GM19025 (cell line): ENCODE results near the gene SLC39A6.
"Not testable (repeated sequence)": the region's sequence is repeated elsewhere in the genome, so short reads cannot be mapped to it uniquely, and the experiment has no call there.

ENCODE experiments used
- ATAC-seq: cut with Tn5 transposase; IDR thresholded peaks from one replicate; pipeline ENCODE4 v1.9.1; 2021; ENCODE audit warnings: mild to moderate bottlenecking, low read depth, moderate library complexity; ENCODE audit not compliant: unreplicated experiment

The SLC39A6 gene

DNA sequence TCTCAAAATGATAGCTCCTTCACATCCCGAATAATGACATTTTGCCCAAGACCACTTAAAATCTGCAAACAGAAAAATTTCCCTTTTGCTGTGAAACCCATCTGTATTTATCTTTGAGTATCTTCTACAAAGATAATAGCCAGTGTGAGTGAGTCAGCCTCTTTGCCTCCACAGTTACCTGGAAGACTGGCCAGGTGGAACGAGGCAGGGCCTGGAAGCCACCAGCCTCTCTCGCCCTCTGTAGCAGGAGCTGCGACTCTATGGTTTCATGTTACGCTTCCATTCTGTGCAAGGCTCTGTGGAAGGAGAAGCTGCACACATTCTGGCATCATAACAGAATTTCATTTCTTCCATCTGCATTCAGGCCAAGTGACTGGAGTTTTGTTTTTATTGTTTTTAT lies 10.1 kb upstream of the SLC39A6 start:
- ATAC-seq: no peak

DNA sequence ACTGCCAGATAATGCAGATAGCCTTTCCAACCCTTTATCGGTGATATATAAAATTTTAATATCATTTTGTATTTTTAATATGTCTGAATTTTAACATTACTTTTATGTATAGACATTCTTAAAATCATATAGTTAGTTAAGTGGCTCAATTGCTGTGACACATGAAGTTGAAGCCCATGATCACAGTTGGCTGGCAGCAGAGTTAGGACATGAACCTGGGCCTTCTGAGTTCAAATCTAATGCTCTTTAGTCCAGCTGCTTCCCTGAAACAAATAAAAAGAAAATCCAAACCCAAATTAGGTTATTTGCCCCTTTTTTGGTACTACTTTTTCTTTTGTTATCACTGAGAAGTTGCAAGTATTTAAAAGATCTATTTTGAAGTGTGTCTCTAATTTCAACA lies 6.1 kb upstream of the SLC39A6 start:
- no peak for ATAC-seq

DNA sequence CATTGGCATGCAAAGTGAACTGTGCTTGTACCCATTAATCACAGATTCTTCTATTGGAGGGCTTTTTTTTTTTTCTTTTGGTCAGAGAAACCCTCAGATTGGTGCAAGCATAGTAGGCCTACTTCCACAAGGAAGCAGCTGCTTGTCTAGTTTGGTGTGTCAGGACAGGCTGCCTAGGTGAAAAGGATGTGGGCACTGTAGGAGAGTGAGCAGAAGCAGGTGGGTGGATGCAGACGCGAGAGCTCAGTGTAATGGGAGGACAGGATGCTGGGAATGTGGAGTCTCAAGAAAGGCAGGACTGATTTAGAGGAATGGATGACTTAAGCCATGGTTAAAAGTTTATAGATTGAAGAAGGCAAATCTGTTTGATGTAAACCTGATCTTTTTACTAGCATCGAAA lies 3.6 kb upstream of the SLC39A6 start:
- ATAC-seq: no peak

DNA sequence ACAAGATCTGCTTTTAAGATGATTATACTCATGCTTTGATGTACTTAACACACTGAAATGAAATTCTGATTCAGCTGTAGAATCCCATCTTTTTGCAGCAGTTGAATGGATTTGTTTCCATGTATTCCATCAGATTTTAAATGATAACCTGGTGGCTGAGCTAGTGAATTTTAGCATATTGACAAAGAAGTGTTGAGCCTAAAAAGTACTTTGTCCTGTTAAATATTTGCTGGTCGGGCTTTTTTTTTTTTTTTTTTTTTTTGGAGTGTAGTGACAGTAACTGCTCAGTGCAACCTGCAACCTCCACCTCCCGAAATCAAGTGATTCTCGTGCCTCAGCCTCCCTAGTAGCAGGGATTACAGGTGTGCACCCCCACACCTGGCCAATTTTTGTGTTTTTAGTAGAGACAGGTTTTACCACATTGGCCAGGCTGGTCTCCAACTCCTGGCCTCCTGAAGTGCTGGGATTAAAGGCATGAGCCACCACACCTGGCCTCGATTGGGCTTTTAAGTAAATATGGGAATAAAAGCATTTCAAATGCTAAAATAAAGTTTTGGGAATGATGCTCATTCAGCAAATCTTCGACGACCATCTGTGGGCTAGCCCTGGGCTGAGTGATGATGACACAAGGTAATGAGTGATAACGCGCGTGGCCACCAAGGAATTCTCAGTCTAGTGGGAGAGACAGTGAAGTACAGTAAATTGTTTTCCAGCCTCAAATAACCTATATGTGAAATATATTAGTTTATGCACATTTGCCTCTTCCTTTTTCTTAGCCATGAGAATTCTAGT lies 2.7 kb upstream of the SLC39A6 start:
- no peak for ATAC-seq

DNA sequence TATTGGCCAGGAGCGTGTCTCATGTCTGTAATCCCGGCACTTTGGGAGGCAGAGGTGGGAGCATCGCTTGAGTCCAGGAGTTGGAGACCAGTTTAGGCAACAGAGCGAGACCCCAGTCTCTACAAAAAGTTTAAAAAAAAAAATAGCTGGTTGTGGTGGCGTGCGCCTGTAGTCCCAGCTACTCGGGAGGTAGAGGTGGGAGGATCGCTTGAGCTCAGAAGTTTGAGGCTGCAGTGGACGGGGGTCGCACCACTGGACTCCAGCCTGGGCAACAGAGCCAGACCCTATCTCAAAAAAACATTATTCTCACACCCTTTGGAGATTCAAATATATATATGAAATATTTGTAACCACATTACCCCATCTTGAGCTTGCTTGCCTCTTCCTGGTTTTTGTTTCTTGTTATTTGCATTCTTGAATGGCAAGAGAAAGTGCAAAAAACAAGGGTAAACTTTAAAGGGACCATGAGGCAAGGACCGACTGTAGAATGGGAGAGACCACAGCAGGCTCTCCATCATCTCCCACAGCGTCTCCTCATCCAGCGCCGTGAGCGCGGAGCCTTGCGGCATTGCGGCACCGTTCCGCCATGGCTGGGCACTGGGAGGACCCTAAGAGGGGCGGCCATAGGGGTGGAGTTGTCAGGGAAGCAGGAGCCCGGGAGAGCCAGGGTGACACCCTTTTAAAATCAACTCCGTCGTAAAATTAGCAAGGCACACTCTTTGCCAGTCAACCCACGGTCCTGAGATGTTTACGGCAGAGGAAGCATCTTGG lies 1.9 kb upstream of the SLC39A6 start:
- ATAC-seq: no peak

DNA sequence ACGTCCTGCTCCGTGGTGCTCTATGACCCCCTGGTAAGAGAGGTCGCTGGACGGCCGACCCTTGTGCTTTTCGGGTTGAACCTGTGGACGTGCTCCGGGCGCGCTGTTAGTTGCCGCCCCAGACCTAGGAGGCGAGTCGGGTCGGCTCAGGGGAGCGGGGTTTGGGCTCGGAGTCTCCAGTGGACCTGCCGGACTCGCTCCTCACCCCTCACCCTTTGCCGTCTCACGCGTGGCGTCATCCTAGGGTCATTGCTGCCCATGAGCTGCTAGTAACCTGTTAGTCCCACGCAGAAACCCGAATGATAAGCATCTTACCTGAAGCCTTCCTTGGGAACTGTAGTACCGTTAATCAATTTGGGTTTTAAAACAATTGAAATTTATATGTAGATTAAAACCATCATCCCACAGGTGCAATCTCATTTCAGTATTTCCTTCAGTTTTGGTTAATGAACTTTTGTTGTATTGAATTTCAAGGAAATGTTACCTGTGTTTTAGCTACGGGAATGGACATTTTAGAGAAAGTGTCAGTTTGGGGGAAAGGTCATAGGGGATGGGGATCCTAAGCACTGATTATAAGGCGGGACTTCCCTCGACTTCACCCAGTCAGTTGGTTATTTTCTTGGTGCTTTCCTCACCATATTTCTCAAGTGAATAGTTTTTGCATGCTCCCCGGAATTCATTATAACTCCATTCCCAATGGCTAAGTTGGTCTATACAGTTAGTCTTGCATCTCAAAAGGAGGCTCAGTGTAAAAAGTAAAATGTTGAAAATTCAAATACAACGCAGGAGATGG lies 1.1 kb upstream of the SLC39A6 start:
- ATAC-seq: peak; percentile 12

DNA sequence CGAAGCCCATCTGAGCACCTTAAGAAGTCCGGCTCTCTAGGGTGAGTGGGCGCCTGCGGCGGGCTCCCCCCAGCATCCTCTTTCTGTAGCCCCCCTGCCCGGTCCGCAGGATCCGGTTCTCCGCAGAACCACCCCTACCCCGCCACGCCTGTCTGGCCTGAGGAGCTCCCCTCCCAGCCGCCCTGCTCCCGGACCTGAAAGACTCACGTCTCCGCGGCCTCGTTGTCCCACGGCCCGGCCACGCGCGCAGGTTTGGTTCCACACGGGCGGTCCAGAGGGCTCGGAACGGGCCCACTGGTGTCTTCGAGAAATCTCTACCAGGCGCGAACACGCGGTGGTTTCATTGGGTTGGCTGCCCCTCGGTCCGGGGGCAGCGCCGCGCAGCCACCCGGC lies 237 bp downstream of the SLC39A6 start:
- peak; percentile 12 for ATAC-seq

DNA sequence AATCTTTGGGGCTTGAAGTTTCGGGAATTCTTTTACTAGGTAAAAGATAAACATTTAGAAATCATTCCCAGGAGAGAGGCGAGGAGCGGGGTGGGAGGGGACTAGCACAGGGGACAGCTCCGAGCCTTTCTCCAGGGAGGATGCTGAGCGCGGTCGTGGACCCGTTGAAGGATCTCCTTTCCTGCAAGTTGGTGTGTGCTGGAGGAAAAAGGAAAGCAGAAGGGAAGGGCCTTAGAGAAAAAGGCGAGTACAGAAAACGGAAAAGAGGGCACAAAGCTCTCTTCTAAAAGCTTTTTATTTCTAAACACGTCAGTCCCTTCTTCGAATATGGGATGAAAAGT lies 640 bp downstream of the SLC39A6 start:
- no peak for ATAC-seq

DNA sequence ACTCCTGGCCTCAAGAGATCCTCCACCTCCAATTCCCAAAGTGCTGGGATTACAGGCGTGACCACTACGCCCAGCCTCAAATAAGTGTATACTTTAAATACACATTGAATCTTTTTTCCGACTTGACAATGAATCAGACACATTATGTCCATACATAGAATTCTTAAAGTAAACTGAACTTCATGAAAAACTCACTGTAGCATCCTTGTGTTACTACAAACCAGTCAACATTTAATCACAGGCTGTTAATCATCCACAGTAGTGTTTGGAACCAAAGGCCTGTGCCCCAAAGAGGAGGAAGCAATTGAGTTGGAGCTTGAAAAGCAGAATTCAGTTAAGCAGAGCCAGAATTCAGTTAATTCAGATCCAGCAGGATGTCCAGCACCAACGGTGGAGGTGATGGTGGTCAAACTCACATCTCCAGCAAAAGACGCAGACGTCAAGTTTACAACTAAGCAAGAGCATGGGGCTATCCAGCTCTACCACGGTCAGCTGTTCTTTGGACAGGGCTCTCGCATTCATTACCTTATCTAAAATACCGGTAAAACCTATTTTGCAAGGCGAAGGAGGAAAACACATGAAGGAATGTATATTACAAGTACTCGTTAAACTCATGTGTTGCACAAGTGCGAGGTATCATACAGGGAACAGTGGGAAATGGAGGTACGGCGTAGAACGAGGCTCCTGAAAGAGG lies 1.2 kb downstream of the SLC39A6 start:
- no peak for ATAC-seq

DNA sequence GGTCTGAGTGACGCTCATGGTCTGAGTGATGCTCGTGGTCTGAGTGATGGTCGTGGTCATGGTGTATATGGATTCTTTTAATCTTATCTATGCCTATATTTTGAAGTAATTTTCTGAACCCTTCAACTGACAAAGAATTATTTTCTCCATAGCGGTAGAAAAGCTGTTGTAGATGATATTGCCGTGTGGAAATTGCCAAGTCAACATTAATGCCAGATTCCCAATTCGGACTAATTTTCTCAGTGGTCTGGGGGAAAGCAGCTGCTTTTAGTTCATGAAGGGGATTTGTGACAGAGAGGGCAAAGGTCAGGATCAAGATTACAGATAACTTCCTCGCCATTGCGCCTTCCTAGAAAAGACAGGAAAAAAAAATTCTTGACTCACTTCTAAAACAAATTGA lies 2.5 kb downstream of the SLC39A6 start:
- ATAC-seq: no peak

DNA sequence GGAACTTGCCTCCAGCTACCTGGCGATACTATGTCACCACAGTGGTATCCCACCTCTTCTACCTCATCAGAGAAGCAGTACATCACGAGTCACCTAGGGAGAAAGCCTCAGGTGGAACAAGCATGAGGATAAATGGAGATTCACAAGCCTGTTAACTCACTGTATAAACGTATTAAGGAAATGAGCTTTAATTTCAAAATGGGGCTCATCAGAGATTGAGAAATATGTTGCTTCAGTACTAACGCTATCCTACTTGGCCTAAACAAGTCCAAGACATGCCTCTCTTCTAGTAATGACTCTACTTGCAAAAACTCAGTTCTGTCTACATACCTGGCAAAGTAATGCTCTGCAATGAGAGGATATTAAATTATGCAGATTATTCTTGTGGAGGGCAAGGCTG lies 4.3 kb downstream of the SLC39A6 start:
- no peak for ATAC-seq

DNA sequence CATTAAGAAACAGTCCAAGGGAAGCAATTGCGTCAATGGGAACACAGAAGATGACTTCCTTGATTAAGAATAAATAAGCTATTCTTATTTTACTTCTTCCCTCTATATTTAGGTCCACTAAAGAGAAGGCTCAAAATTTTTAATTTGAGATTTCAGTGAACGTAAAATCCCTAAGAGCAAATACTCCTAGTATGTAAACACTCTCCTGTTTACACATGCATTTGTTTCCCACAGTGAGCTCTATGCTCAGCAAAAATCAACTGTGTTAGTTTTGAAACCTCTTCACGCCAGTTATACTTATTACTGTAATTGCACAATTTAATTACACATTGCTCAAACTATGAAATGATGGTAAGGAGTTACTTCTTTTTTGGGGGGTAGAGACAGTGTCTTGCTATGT lies 8.8 kb downstream of the SLC39A6 start:
- no peak for ATAC-seq

DNA sequence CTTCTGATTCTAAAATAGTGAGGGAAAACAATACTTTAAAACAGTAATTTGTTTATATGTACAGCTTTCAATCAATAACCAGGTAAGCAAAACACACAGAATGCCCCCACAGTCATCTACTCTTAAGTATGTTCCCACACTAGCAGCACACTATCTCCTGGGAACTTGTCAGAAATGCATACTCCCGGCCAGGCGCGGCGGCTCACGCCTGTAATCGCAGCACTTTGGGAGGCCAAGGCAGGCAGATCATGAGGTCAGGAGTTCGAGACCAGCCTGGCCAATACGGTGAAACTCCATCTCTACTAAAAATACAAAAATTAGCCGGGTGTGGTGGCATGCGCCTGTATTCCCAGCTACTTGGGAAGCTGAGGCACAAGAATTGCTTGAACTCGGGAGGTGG lies 12.4 kb downstream of the SLC39A6 start:
- not testable (repeated sequence) for ATAC-seq

DNA sequence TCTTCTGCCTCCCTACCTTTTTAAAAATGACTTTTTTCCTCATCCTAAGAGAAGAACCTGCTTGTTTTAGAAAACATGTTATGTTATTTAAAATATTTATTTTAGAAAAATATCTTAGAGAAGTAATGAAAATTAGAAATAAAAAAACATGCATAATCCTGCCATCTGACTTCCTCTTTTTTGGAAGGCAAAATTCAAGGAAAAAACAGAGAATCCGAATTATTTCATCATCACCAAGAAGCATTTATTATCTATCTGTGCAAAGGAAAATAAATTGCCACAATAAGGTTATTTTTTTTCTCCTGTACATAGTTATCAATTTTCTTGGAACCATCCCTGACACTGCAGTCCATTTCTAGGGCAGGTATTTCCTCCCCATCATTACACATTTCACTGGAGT lies 14.4 kb downstream of the SLC39A6 start:
- ATAC-seq: no peak

DNA sequence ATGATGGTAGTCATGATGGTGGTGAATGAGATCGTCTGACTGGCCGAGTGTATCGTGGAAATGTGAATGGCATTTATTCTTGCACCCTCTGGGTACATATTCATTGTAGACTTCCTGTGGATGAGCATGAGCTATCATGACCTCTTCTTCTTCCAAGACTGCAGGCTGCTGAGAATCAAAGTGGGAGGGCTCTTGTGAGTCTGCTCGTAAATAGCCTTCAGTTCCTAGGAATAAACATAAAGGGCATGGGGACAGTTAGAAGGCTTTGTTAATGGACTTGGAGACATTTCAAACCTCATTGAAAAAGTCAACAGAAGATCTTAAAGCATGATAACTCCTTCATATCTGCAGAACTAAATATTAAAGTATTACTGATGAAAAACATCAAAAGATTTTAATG lies 14.9 kb downstream of the SLC39A6 start:
- ATAC-seq: no peak

DNA sequence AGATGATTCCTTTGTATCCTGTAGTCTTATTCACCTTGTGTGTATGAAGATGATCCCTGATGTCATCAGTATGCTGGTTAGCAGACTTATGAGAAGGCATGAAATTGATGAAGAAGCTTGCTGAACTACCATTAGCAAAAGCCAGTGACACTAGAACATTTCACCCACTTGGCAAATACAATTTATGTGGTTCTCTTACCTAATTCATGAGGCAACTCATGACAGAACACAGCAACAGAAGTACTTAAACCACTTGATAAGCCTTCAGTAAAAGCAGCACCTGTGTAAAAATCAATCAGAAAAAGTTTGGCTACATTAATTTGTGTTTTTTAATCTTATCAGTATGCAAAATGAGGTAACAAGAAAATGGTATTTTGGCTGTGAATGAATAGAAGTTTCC lies 16.8 kb downstream of the SLC39A6 start:
- no peak for ATAC-seq

DNA sequence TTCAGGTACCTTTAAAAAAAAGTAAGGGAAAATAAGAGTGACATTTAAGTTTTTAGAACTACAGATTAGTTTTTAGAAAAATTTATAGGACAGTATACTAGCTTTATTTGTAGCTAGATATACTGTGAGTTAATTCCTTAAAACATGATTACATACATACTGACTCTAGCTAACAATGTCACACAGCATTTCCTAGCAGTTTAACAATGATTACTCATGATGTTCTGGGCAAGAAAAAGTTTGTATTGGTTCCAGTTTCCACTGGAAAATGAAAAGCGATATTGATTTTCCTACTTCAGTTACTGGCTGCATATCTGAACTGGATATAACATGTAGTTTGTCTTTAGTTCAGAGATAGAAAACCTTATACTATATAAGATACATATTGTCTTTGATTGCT lies 19.4 kb downstream of the SLC39A6 start:
- ATAC-seq: no peak

DNA sequence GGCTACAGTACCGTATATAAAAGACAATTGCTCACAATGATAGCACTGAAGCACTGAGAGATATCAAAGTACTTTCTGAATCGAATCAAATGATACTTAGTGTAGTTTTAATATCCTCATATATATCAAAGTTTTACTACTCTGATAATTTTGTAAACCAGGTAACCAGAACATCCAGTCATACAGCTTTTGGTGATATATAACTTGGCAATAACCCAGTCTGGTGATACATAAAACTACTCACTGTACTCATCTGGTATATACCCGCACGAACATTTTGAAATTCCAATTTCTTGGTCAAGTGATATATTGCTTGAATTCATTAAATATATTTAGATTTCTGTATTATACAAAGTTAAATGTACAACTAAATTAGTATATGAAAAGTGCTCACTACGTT lies 20.5 kb downstream of the SLC39A6 start:
- ATAC-seq: no peak

DNA sequence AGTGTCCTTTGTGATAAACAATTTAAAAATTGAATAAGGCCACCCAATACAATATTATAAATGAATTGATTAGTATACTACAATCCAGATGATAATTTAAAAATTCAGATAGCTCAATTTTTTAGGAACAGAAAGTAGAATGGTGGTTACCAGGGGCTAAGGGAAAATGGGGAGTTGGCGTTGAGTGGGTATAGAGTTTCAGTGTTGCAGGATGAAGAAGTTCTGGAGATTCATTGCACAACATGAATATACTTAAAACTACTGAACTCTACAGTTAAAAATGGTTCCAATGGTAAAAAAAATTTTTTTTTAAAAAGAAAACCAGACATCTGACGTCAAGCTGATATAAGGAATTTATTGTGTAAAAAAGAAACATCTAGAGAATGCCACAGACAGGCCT lies 20.9 kb downstream of the SLC39A6 start:
- no peak for ATAC-seq

DNA sequence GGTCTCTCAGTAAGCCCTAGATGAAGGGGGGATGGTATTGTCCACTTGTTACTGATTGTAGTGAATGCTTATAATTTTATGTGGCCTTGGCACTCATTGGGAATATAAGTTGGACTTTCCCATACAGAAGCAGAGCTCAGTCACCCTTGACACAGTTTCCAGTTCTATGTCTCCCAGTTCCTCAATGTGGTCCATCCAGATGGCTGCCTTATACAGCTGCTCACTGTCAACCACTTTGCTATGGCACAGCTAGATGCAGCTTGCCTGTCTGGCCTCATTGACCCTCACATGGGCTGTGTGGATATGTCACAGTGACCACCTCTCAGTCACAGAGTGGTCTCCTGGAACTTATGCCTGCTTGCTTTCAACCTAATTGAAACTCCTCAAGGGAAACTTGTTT lies 21.7 kb downstream of the SLC39A6 start:
- no peak for ATAC-seq

DNA sequence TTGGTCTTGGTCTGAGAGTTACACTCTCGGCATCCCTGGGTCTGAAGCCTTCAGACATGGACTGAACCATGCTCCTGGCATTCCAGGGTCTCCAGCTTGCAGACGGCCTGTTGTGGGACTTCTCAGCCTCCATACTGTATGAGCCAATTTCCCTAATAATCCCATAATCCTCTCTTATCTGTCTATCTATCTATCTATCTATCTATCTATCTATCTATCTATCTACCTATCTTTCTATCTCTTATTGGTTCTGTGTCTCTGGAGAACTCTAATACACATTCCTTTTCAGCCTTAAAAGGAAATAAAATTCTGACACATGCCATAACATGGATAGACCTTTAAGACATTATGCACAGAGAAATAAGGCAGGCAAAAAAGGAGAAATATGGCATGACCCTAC lies 24.4 kb downstream of the SLC39A6 start:
- ATAC-seq: no peak
